Cardiac fibroblast (primary cell): ENCODE results near the gene BACE2.

Experiments
- DNase-seq, 2 donors: peaks; one replicate each; pipeline versions ENCODE4 v3.0.0 to v3.0.0-alpha.2; 2010; ENCODE audit warnings: low read depth in 2 of 2
- H3K4me3 ChIP-seq, 2 donors: replicated peaks in 1 of 2; 1 replicate in 1 of 2; 2 replicates in 1 of 2; pipeline ENCODE4 v1.5.1; 2011; ENCODE audit warnings: low read depth in 2 of 2, low read length in 2 of 2, mild to moderate bottlenecking in 2 of 2, moderate library complexity in 1 of 2
- CTCF ChIP-seq: IDR thresholded peaks from one replicate; pipeline ENCODE4 v1.5.1; 2011; ENCODE audit warnings: low read depth, mild to moderate bottlenecking, low read length, inconsistent platforms

Gene BACE2

GRCh38 chr21:41139275-41139674 is 28.7 kb upstream of the BACE2 start:
- DNase-seq: no peak
- no peak for TF ChIP-seq CTCF
- H3K4me3 ChIP-seq: no peak overlapping the region

GRCh38 chr21:41139951-41140350 is 28.0 kb upstream of the BACE2 start:
- DNase-seq: no peak
- H3K4me3 ChIP-seq: no peak overlapping the region
- TF ChIP-seq CTCF: no peak

- no peak for TF ChIP-seq CTCF
- DNase-seq: peak; percentile 4 to 11
- H3K4me3 ChIP-seq: no peak overlapping the region
Observed at GRCh38 chr21:41141031-41141457, 26.9 kb upstream of the BACE2 start.

GRCh38 chr21:41142051-41142795 is 25.7 kb upstream of the BACE2 start:
- no peak for TF ChIP-seq CTCF
- no peak overlapping the region for H3K4me3 ChIP-seq
- peak; percentile 54 to 57 for DNase-seq

GRCh38 chr21:41143596-41144325 is 24.2 kb upstream of the BACE2 start:
- no peak for DNase-seq
- TF ChIP-seq CTCF: no peak
- no peak overlapping the region for H3K4me3 ChIP-seq

GRCh38 chr21:41147096-41147978 is 20.6 kb upstream of the BACE2 start:
- TF ChIP-seq CTCF: no peak
- no peak overlapping the region for H3K4me3 ChIP-seq
- DNase-seq: no peak
